ENCODE results near the gene CHD8. TPM values are rescaled to one million over a fixed set of nuclear protein-coding genes. Genes with fewer than 3 reads are reported as not detected.
"Not testable (repeated sequence)": the region's sequence is repeated elsewhere in the genome, so short reads cannot be mapped to it uniquely, and the experiment has no call there.

The CHD8 gene
- total RNA-seq, 2 donors from 2014 or later: 56.2 to 60.1 TPM

- no peak overlapping the region for H3K9ac ChIP-seq (ENCODE audit: low read depth in 2 of 2, low read length in 2 of 2)
These were observed 76.6 kb downstream of the CHD8 start for GRCh38 chr14:21379338-21379737.

DNA sequence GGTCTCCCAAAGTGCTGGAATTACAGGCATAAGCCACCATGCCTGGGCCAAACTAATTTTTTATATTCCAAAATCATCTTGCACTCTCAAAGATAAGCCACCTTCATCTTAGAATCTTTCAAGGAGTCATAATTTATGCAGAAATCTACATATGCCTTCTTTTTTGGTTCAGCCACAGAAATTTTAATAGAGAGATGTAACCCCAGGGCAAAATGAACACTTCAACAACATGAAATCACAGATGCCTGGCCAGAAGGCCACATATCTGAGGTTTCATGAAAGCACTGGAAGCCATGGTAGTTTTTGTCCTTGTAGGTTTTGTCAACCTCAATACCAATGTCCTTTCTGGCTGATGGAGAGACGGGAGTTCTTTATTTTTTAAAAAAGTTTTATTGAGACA is 81.9 kb downstream of the CHD8 start:
- TF ChIP-seq CTCF (IDR thresholded peaks at IDR 0.05): no peak
- no peaks in the 10 kb centered on the region for H3K9me3 ChIP-seq
- H3K27me3 ChIP-seq: no peaks in the 10 kb centered on the region
- H3K27ac ChIP-seq: no peak overlapping the region
- H3K4me3 ChIP-seq: no peak overlapping the region
- no peaks in the 10 kb centered on the region for H3K4me1 ChIP-seq
- DNase-seq: no peak
- no peaks in the 10 kb centered on the region for H3K36me3 ChIP-seq
- intact Hi-C loops (cut with DNase I): loop anchor here (5.0 kb wide), 1 partner anchor 38 kb away; no protein-coding TSS in a partner anchor
- H3K9ac ChIP-seq (ENCODE audit: low read depth in 2 of 2, low read length in 2 of 2): no peak overlapping the region

More at GRCh38 chr14:21379338-21379737, 76.6 kb downstream of the CHD8 start:
- Histone ChIP-seq H3K4me1 (no peaks in the 10 kb centered on the region), H3K9me3 (no peaks in the 10 kb centered on the region), H3K27ac (no peak overlapping the region), H3K36me3 (no peaks in the 10 kb centered on the region), H3K4me3 (no peak overlapping the region), H3K27me3 (no peaks in the 10 kb centered on the region)
- no peak for TF ChIP-seq CTCF (IDR thresholded peaks at IDR 0.05)
- no peak for DNase-seq
- intact Hi-C loops (cut with DNase I): no loop called here

DNA sequence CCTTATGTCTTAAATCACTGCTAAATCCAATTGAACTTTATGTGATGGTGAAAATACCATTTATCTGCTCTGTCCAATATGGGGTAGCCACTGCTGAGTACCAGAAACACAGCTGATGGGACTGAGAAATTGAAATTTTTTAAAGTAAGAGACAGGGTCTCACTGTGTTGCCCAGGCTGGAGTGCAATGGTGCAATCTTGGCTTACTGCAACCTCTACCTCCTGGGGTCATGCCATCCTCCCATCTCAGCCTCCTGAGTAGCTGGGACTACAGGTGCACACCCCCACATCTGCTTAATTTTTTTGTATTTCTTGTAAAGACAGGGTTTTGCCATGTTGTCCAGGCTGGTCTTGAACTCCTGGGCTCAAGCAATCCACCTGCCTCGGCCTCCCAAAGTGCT is 83.1 kb downstream of the CHD8 start:
- DNase-seq; H3K27ac ChIP-seq; H3K27me3 ChIP-seq; H3K9me3 ChIP-seq; H3K9ac ChIP-seq (ENCODE audit: low read depth in 2 of 2, low read length in 2 of 2); H3K36me3 ChIP-seq; H3K4me3 ChIP-seq; H3K4me1 ChIP-seq: not testable (repeated sequence)
- intact Hi-C loops (cut with DNase I): loop anchor here (5.0 kb wide), 1 partner anchor 39 kb away; no protein-coding TSS in a partner anchor

- no peaks in the 10 kb centered on the region for H3K4me1 ChIP-seq
- DNase-seq: no peak
- TF ChIP-seq CTCF (IDR thresholded peaks at IDR 0.05): no peak
- no peak overlapping the region for H3K4me3 ChIP-seq
- no peaks in the 10 kb centered on the region for H3K27me3 ChIP-seq
- H3K36me3 ChIP-seq: peaks cover 10% of the 10 kb centered on the region
- H3K9ac ChIP-seq (ENCODE audit: low read depth in 2 of 2, low read length in 2 of 2): no peak overlapping the region
- intact Hi-C loops (cut with DNase I): loop anchor here (5.0 kb wide), 1 partner anchor 42 kb away; no protein-coding TSS in a partner anchor
- no peaks in the 10 kb centered on the region for H3K9me3 ChIP-seq
- H3K27ac ChIP-seq: no peak overlapping the region
These were observed 85.8 kb downstream of the CHD8 start for GRCh38 chr14:21369949-21370679.

DNA sequence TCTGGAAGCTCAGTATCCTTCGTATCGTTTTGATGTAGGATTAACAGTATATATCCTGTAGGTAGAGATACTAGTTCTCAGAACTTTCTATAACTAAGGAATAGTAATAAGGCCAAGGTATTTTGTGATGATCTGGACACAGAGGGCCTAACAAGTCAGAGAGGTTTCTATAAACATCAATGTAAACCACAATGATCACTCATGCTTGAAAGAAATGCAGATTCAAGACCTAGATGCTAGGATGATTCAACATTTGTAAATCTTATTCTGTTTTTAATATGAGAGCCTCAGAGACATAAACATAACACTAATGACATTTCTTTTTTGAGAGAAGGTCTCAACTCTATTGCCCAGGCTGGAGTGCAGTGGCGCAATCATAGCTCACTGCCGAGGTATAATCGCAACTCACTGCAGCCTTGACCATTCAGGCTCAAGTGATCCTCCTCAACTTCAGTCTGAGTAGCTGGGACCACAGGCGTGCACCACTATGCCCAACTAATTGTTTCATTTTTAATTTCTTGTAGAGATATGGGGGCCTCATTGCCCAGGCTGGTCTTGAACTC is 88.3 kb downstream of the CHD8 start:
- Histone ChIP-seq H3K27ac (no peak overlapping the region), H3K4me3 (no peak overlapping the region), H3K4me1 (no peaks in the 10 kb centered on the region), H3K9me3 (no peaks in the 10 kb centered on the region), H3K9ac (ENCODE audit: low read depth in 2 of 2, low read length in 2 of 2) (no peak overlapping the region), H3K27me3 (no peaks in the 10 kb centered on the region), H3K36me3 (peaks cover 20% of the 10 kb centered on the region)
- no peak for TF ChIP-seq CTCF (IDR thresholded peaks at IDR 0.05)
- no peak for DNase-seq
- intact Hi-C loops (cut with DNase I): no loop called here

- H3K27me3 ChIP-seq: no peaks in the 10 kb centered on the region
- H3K9ac ChIP-seq (ENCODE audit: low read depth in 2 of 2, low read length in 2 of 2): no peak overlapping the region
- H3K9me3 ChIP-seq: no peaks in the 10 kb centered on the region
- intact Hi-C loops (cut with DNase I): no loop called here
- no peak overlapping the region for H3K4me3 ChIP-seq
- peaks cover 22% of the 10 kb centered on the region for H3K36me3 ChIP-seq
- DNase-seq: no peak
- H3K4me1 ChIP-seq: no peaks in the 10 kb centered on the region
- TF ChIP-seq CTCF (IDR thresholded peaks at IDR 0.05): no peak
- no peak overlapping the region for H3K27ac ChIP-seq
These were observed 99.4 kb downstream of the CHD8 start for GRCh38 chr14:21356511-21356910.

Measured in colonic mucosa (tissue), 4 donors.